RWPE1 (cell line): ENCODE data around the gene SAXO1.

Source experiments
- CTCF ChIA-PET: fragments of 350-600 bp; sonication (Branson Sonifier 250); formaldehyde crosslinking; extraction: SDS; loops from one replicate; lab custom pipeline; 2021; lab: Yijun Ruan, JAX
- POLR2A ChIA-PET: fragments of 400-600 bp; formaldehyde crosslinking; extraction: SDS; loops from one replicate; lab custom pipeline; 2020; ENCODE audit warnings: antibody characterized with exemption; ENCODE audit not compliant: low non-redundant PET; lab: Yijun Ruan, JAX
- DNase-seq: peaks from one replicate; pipeline ENCODE4 v3.0.0; 2012; ENCODE audit warnings: low spot score
- H3K27ac ChIP-seq: fragments of 450-650 bp; 2 replicates; pipeline ENCODE4 v1.5.1; 2017
- CTCF ChIP-seq: fragments of 450-650 bp; conservative IDR thresholded peaks from 2 replicates; pipeline ENCODE4 v1.5.1; 2017; ENCODE audit warnings: low read depth, mild to moderate bottlenecking

The SAXO1 gene

GRCh38 chr9:18923167-18923566 is 109.8 kb downstream of the SAXO1 start:
- TF ChIP-seq CTCF = no peak
- no peak for DNase-seq
- CTCF ChIA-PET = no interaction called here
- H3K27ac ChIP-seq = no peak overlapping the region
- POLR2A ChIA-PET = no interaction called here

GRCh38 chr9:18922161-18922885 is 110.7 kb downstream of the SAXO1 start:
- DNase-seq = no peak
- peak overlapping the region; percentile 50 for H3K27ac ChIP-seq
- ChIA-PET POLR2A (no interaction called here), CTCF (no interaction called here)
- TF ChIP-seq CTCF = no peak

- ChIA-PET POLR2A (no interaction called here), CTCF (interaction anchor here (0.7 kb wide), 1 partner anchor 1394 kb away, joined by 4 read pairs; no protein-coding TSS in a partner anchor)
- no peak for DNase-seq
- no peak for TF ChIP-seq CTCF
- no peak overlapping the region for H3K27ac ChIP-seq
Measured at GRCh38 chr9:18921366-18922075, 111.5 kb downstream of the SAXO1 start.

GRCh38 chr9:18920141-18921084 is 112.6 kb downstream of the SAXO1 start:
- no peak for TF ChIP-seq CTCF
- POLR2A ChIA-PET = no interaction called here
- DNase-seq = no peak
- CTCF ChIA-PET = interaction anchor here (0.7 kb wide), 1 partner anchor 1393 kb away, joined by 4 read pairs; no protein-coding TSS in a partner anchor
- H3K27ac ChIP-seq = no peak overlapping the region; the same call in 1 of the 2 replicates

- CTCF ChIA-PET = interaction anchor here (0.7 kb wide), 1 partner anchor 1173 kb away, joined by 3 read pairs; no protein-coding TSS in a partner anchor
- POLR2A ChIA-PET = no interaction called here
Measured at GRCh38 chr9:18911714-18912342, 121.2 kb downstream of the SAXO1 start.

More at GRCh38 chr9:18911714-18912342, 121.2 kb downstream of the SAXO1 start:
- H3K27ac ChIP-seq = no peak overlapping the region
- DNase-seq = no peak
- TF ChIP-seq CTCF = no peak
